Breast epithelium (tissue), 4 donors: ENCODE measurements around the gene CXCL9. TPM values are rescaled to one million over a fixed set of nuclear protein-coding genes. Genes with fewer than 3 reads are reported as not detected.
"Not testable (repeated sequence)": the region's sequence is repeated elsewhere in the genome, so short reads cannot be mapped to it uniquely, and the experiment has no call there.

ENCODE experiments used
- DNase-seq, 2 donors: peaks; one replicate each; pipeline ENCODE4 v3.0.0-alpha.2; 2019; ENCODE audit warnings: low spot score in 2 of 2
- H3K27ac ChIP-seq, 2 donors: fragments of 200-600 bp; sonication (generic) in 1 of 2; one replicate each; pipeline ENCODE4 v1.5.1; 2016 to 2019; ENCODE audit warnings: mild to moderate bottlenecking in 1 of 2
- H3K27me3 ChIP-seq, 2 donors: fragments of 200-600 bp; sonication (generic) in 1 of 2; one replicate each; pipeline versions ENCODE4 v1.5.1 to v1.6.0; 2017 to 2019; ENCODE audit warnings: control low read depth in 1 of 2, mild to moderate bottlenecking in 1 of 2
- H3K36me3 ChIP-seq: fragments of 200-600 bp; one replicate; pipeline ENCODE4 v1.5.1; 2019
- H3K4me1 ChIP-seq, 2 donors: fragments of 200-600 bp; sonication (generic); one replicate each; pipeline ENCODE4 v1.5.1; 2016 to 2019; ENCODE audit warnings: control low read depth in 1 of 2
- H3K4me3 ChIP-seq, 3 donors: fragments of 200-600 bp; sonication (generic); 1 replicate in 2 of 3; 2 replicates in 1 of 3; pipeline ENCODE4 v1.5.1; 2016 to 2019; ENCODE audit warnings: mild to moderate bottlenecking in 3 of 3, moderate library complexity in 2 of 3
- H3K9me3 ChIP-seq, 2 donors: fragments of 200-600 bp; sonication (generic) in 1 of 2; one replicate each; pipeline ENCODE4 v1.5.1; 2016 to 2019; ENCODE audit warnings: control low read depth in 1 of 2
- POLR2A ChIP-seq: fragments of 450-650 bp; IDR thresholded peaks from one replicate; pipeline ENCODE4 v1.6.1; 2016; ENCODE audit warnings: antibody characterized with exemption, mild to moderate bottlenecking, moderate library complexity
- POLR2AphosphoS5 ChIP-seq, 3 donors: sonication (generic); formaldehyde crosslinking; IDR thresholded peaks; one replicate each; pipeline ENCODE4 v1.6.1; 2017; ENCODE audit warnings: antibody characterized with exemption in 3 of 3
- intact Hi-C: fragments of 100-400 bp; cut with DNase I; formaldehyde crosslinking; loops from one replicate; pipeline ENCODE4 v1.15.1; 2023; ENCODE audit warnings: low total_unique reads
- total RNA-seq, 3 donors: library from RNA; depleted of rRNA; stranded (reverse); fragments of >200 nt; gene quantifications; one replicate each; pipeline ENCODE4 v1.1.0, GENCODE V29; 2016
- TF ChIP-seq, protein P1 (sequence below), 3 donors: fragments of 450-650 bp; IDR thresholded peaks; one replicate each; pipeline ENCODE4 v1.5.1; 2016 to 2017; ENCODE audit warnings: antibody characterized with exemption in 3 of 3, mild to moderate bottlenecking in 3 of 3, moderate library complexity in 3 of 3

The CXCL9 gene
- total RNA-seq, 3 donors from 2014 or later: 2.3 to 2.7 TPM; not detected in 1

DNA sequence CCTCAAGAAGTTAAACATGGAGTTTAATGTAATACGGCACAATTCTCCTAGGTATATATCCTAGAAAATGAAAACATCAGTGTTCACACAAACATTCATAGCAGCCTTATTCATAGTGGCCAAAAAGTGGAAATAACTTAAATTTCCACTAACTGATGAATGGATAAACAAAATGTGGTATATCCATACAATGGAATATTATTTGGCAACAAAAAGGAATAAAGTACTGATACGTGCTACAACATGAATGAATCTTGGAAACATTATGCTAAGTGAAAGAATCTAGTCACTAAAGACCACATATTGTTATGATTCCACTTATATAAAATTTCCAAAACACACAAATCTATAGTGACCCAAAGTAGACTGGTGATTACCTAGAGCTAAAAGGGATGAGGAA is 31.1 kb downstream of the CXCL9 start:
- H3K36me3 ChIP-seq: peaks cover 19% of the 10 kb centered on the region
- no peak overlapping the region for H3K27ac ChIP-seq
- H3K27me3 ChIP-seq: no peaks in the 10 kb centered on the region
- no peak overlapping the region for H3K4me3 ChIP-seq
- peaks cover 0 to 5% of the 10 kb centered on the region in 2 donors for H3K9me3 ChIP-seq
- H3K4me1 ChIP-seq: no peaks in the 10 kb centered on the region
- intact Hi-C loops: no loop called here
- TF ChIP-seq POLR2AphosphoS5 (IDR thresholded peaks at IDR 0.05) (no peak), POLR2A (no peak)
- TF ChIP-seq, protein P1, sequence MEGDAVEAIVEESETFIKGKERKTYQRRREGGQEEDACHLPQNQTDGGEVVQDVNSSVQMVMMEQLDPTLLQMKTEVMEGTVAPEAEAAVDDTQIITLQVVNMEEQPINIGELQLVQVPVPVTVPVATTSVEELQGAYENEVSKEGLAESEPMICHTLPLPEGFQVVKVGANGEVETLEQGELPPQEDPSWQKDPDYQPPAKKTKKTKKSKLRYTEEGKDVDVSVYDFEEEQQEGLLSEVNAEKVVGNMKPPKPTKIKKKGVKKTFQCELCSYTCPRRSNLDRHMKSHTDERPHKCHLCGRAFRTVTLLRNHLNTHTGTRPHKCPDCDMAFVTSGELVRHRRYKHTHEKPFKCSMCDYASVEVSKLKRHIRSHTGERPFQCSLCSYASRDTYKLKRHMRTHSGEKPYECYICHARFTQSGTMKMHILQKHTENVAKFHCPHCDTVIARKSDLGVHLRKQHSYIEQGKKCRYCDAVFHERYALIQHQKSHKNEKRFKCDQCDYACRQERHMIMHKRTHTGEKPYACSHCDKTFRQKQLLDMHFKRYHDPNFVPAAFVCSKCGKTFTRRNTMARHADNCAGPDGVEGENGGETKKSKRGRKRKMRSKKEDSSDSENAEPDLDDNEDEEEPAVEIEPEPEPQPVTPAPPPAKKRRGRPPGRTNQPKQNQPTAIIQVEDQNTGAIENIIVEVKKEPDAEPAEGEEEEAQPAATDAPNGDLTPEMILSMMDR (IDR thresholded peaks at IDR 0.05): no peak
- no peak for DNase-seq

GRCh38 chr4:75973766-75974165 is 33.5 kb downstream of the CXCL9 start:
- Histone ChIP-seq H3K36me3 (peaks cover 15% of the 10 kb centered on the region), H3K4me3 (no peak overlapping the region), H3K27ac (no peak overlapping the region), H3K27me3 (no peaks in the 10 kb centered on the region), H3K9me3 (peaks cover 0 to 5% of the 10 kb centered on the region in 2 donors), H3K4me1 (no peaks in the 10 kb centered on the region)
- TF ChIP-seq POLR2AphosphoS5 (IDR thresholded peaks at IDR 0.05) (no peak), POLR2A (no peak)
- TF ChIP-seq, protein P1 (IDR thresholded peaks at IDR 0.05): no peak
- DNase-seq: no peak
- intact Hi-C loops: loop anchor here (2.0 kb wide), 1 partner anchor 25 kb away; no protein-coding TSS in a partner anchor

DNA sequence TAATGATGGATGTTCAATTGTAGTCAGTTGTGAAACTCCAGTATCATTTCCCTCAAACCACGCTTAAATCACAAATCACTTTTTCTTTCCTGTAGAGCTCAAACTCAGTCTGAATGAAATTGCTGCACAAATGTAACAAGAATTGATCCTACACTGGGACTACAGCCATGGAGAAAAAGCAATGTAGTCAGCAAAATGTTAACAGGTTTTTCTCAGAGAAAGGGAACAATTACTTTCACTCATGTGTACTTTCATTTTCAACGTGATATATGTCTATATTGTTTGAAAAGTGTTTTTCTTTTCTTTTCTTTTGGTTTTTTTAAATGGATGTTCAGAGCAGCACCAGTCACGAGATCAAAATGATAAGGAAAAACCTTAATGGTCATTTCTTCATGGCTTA is 39.2 kb downstream of the CXCL9 start:
- H3K27me3 ChIP-seq: no peaks in the 10 kb centered on the region
- peaks cover 29% of the 10 kb centered on the region for H3K36me3 ChIP-seq
- intact Hi-C loops: no loop called here
- no peaks in the 10 kb centered on the region for H3K4me1 ChIP-seq
- no peak overlapping the region for H3K27ac ChIP-seq
- TF ChIP-seq POLR2A: no peak
- TF ChIP-seq, protein P1 (IDR thresholded peaks at IDR 0.05): no peak
- H3K9me3 ChIP-seq: peaks cover 0 to 8% of the 10 kb centered on the region in 2 donors
- no peak overlapping the region for H3K4me3 ChIP-seq
- no peak for DNase-seq

- intact Hi-C loops: no loop called here
- H3K36me3 ChIP-seq: peaks cover 24% of the 10 kb centered on the region
- no peaks in the 10 kb centered on the region for H3K4me1 ChIP-seq
- H3K27ac ChIP-seq: no peak overlapping the region
- H3K9me3 ChIP-seq: peaks cover 0 to 10% of the 10 kb centered on the region in 2 donors
- no peak overlapping the region for H3K4me3 ChIP-seq
- no peak for DNase-seq
- TF ChIP-seq POLR2A (no peak), POLR2AphosphoS5 (IDR thresholded peaks at IDR 0.05) (no peak)
- TF ChIP-seq, protein P1 (IDR thresholded peaks at IDR 0.05): no peak
- H3K27me3 ChIP-seq: no peaks in the 10 kb centered on the region
Measured at GRCh38 chr4:75963558-75963957, 43.8 kb downstream of the CXCL9 start.

GRCh38 chr4:75962072-75962471 is 45.2 kb downstream of the CXCL9 start:
- peaks cover 11% of the 10 kb centered on the region for H3K36me3 ChIP-seq
- intact Hi-C loops: not testable (repeated sequence)

DNA sequence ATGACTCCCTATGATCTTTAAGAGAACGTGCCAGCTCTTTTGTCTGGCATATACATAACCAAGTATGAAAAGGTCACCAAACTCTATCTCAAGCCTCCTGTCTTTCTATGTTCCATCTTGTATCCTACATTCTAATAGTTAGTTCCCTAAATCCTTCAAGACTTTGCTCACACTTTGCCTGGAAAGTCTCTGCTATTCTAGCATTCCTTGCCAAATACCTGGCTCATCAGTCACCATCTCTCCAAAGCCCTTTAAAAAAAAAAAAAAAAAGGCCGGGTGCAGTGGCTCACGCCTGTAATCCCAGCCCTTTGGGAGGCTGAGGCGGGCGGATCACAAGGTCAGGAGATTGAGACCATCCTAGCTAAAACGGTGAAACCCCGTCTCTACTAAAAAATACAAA is 48.8 kb downstream of the CXCL9 start:
- H3K36me3 ChIP-seq, intact Hi-C loops, H3K4me3 ChIP-seq, DNase-seq, H3K27me3 ChIP-seq, H3K27ac ChIP-seq, H3K4me1 ChIP-seq, H3K9me3 ChIP-seq: not testable (repeated sequence)

More at GRCh38 chr4:75962072-75962471, 45.2 kb downstream of the CXCL9 start:
- not testable (repeated sequence) for DNase-seq, H3K4me1 ChIP-seq, H3K4me3 ChIP-seq, H3K9me3 ChIP-seq, H3K27me3 ChIP-seq, H3K27ac ChIP-seq

- H3K9me3 ChIP-seq, H3K36me3 ChIP-seq, H3K27ac ChIP-seq, intact Hi-C loops, H3K4me3 ChIP-seq, DNase-seq, H3K4me1 ChIP-seq, H3K27me3 ChIP-seq: not testable (repeated sequence)
Measured at GRCh38 chr4:75954811-75955210, 52.5 kb downstream of the CXCL9 start.
